HepG2 (cell line): ENCODE results near the gene CAMK1D. TPM values are rescaled to one million over a fixed set of nuclear protein-coding genes. Genes with fewer than 3 reads are reported as not detected.

Source experiments
- ATAC-seq: fragments of 200-7000 bp; cut with Tn5 transposase; 3 replicates; pipeline ENCODE4 v1.9.1; 2020; ENCODE audit warnings: mild to moderate bottlenecking, moderate library complexity
- BruUV-seq: library from RNA; stranded (reverse); fragments of 400-500 nt; replicated peaks from 2 replicates; lab custom pipeline; 2021; lab: Mats Ljungman, UMichigan
- CTCF ChIA-PET: fragments of 300-600 bp; formaldehyde crosslinking; extraction: SDS; loops from one replicate; lab custom pipeline; 2021; ENCODE audit warnings: low total read pairs, inconsistent platforms, low intra/inter-chr PET ratio; lab: Yijun Ruan, JAX
- POLR2A ChIA-PET: fragments of 350-600 bp; sonication (Branson Sonifier 250); formaldehyde crosslinking; loops from one replicate; lab custom pipeline; 2020; ENCODE audit warnings: antibody characterized with exemption, inconsistent platforms; lab: Yijun Ruan, JAX
- DNase-seq: peaks from one replicate; pipeline ENCODE4 v3.0.0-alpha.2; 2015; ENCODE audit warnings: low spot score
- FAIRE-seq: peaks from 3 replicates; lab custom pipeline; 2011; peaks lifted over from hg19 to GRCh38; lab: Jason Lieb, UNC
- H2AFZ ChIP-seq: one replicate; pipeline ENCODE4 v1.6.1; 2011; ENCODE audit warnings: low read length, inconsistent platforms
- H3K27ac ChIP-seq: fragments of 300-600 bp; 3 replicates; pipeline ENCODE4 v1.8.0; 2011; ENCODE audit warnings: mixed run types, mild to moderate bottlenecking, mixed read lengths, low read length, inconsistent platforms; ENCODE audit not compliant: insufficient read depth; ENCODE audit errors: extremely low read length
- H3K27me3 ChIP-seq, 2 experiments: fragments of 200-600 bp in 1 of 2; 2 replicates in 1 of 2; 3 replicates in 1 of 2; pipeline versions ENCODE4 v1.6.0 to v1.8.0; 2011; ENCODE audit warnings: low read length in 2 of 2, mild to moderate bottlenecking in 2 of 2, moderate library complexity in 2 of 2, inconsistent platforms in 1 of 2; ENCODE audit not compliant: insufficient read depth in 2 of 2, control insufficient read depth in 1 of 2
- H3K36me3 ChIP-seq, 2 experiments: fragments of 200-600 bp in 1 of 2; replicated peaks in 1 of 2; 2 replicates in 1 of 2; 3 replicates in 1 of 2; pipeline versions ENCODE4 v1.5.1 to v1.8.0; 2011; ENCODE audit warnings: low read length in 2 of 2, inconsistent platforms in 1 of 2; ENCODE audit not compliant: insufficient read depth in 2 of 2, control insufficient read depth in 1 of 2
- H3K4me1 ChIP-seq: 2 replicates; pipeline ENCODE4 v1.5.1; 2012; ENCODE audit warnings: low read length, inconsistent platforms; ENCODE audit not compliant: insufficient read depth
- H3K4me2 ChIP-seq: 2 replicates; pipeline ENCODE4 v1.6.0; 2011; ENCODE audit warnings: low read depth, low read length, inconsistent platforms
- H3K4me3 ChIP-seq, 3 experiments: fragments of 200-600 bp in 1 of 3; sonication (generic), shearing (Covaris generic) in 1 of 3; replicated peaks in 1 of 3; 2 replicates each; pipeline ENCODE4 v1.5.1; 2011 to 2016; ENCODE audit warnings: low read length in 3 of 3, inconsistent platforms in 2 of 3, low read depth in 2 of 3, mild to moderate bottlenecking in 2 of 3, control low read depth in 1 of 3, mixed read lengths in 1 of 3; ENCODE audit not compliant: insufficient read depth in 1 of 3
- H3K79me2 ChIP-seq: one replicate; pipeline ENCODE4 v1.6.1; 2011; ENCODE audit warnings: low read length, inconsistent platforms; ENCODE audit not compliant: insufficient read depth
- H3K9ac ChIP-seq: 2 replicates; pipeline ENCODE4 v1.6.0; 2011; ENCODE audit warnings: mild to moderate bottlenecking, low read depth, low read length, inconsistent platforms; ENCODE audit not compliant: insufficient read depth
- H3K9me3 ChIP-seq: 2 replicates; pipeline ENCODE4 v1.5.1; 2012; ENCODE audit warnings: mild to moderate bottlenecking, low read length
- H4K20me1 ChIP-seq: 2 replicates; pipeline ENCODE4 v1.6.0; 2011; ENCODE audit warnings: inconsistent platforms, mild to moderate bottlenecking, low read length, moderate library complexity; ENCODE audit not compliant: insufficient read depth
- ATF7 ChIP-seq, 2 experiments: fragments of 450-650 bp in 1 of 2; sonication (generic) in 1 of 2; formaldehyde crosslinking in 1 of 2; IDR thresholded peaks; 2 replicates each; pipeline versions ENCODE4 v1.4.0 to v1.6.1; 2016 to 2020; ENCODE audit warnings: antibody characterized with exemption in 1 of 2, mild to moderate bottlenecking in 1 of 2, missing genetic modification reagents in 1 of 2
- CREB1 ChIP-seq, 2 experiments: fragments of 450-650 bp in 1 of 2; IDR thresholded peaks; 2 replicates each; pipeline ENCODE4 v1.6.1; 2016 to 2017; ENCODE audit warnings: control low read depth in 1 of 2, mild to moderate bottlenecking in 1 of 2, missing compliant biosample characterization in 1 of 2, missing genetic modification characterization in 1 of 2
- EHMT2 ChIP-seq: fragments of 200-600 bp; sonication (generic); IDR thresholded peaks from 2 replicates; pipeline ENCODE4 v1.7.0; 2017; ENCODE audit warnings: antibody characterized with exemption, low read depth, low read length, borderline replicate concordance
- MED8 ChIP-seq: sonication (generic); formaldehyde crosslinking; IDR thresholded peaks from 2 replicates; pipeline ENCODE4 v1.8.1; 2023; ENCODE audit warnings: mild to moderate bottlenecking, missing genetic modification reagents; ENCODE audit not compliant: insufficient replicate concordance
- PRDM15 ChIP-seq: sonication (generic); formaldehyde crosslinking; IDR thresholded peaks from 2 replicates; pipeline ENCODE4 v1.4.0; 2020; ENCODE audit warnings: missing genetic modification reagents
- PRDM4 ChIP-seq: sonication (generic); formaldehyde crosslinking; IDR thresholded peaks from 2 replicates; pipeline ENCODE4 v1.9.0; 2021; ENCODE audit warnings: missing genetic modification reagents, borderline replicate concordance
- USF2 ChIP-seq, 2 experiments: sonication (generic) in 1 of 2; formaldehyde crosslinking in 1 of 2; IDR thresholded peaks; 2 replicates each; pipeline versions ENCODE4 v1.5.1 to v1.6.1; 2011 to 2020; ENCODE audit warnings: borderline replicate concordance in 1 of 2, low read depth in 1 of 2, low read length in 1 of 2, mild to moderate bottlenecking in 1 of 2, missing genetic modification reagents in 1 of 2, moderate library complexity in 1 of 2
- YEATS4 ChIP-seq: sonication (generic); formaldehyde crosslinking; IDR thresholded peaks from 2 replicates; pipeline ENCODE4 v1.4.0; 2020; ENCODE audit warnings: missing genetic modification reagents, borderline replicate concordance
- ZFP37 ChIP-seq: sonication (generic); formaldehyde crosslinking; IDR thresholded peaks from 2 replicates; pipeline ENCODE4 v1.4.0; 2020; ENCODE audit warnings: missing genetic modification reagents, borderline replicate concordance
- ZNF512 ChIP-seq: sonication (generic); formaldehyde crosslinking; IDR thresholded peaks from 2 replicates; pipeline ENCODE4 v1.4.0; 2020; ENCODE audit warnings: mild to moderate bottlenecking, missing genetic modification reagents
- WGBS: methylation state at CpG from one replicate; pipeline ENCODE4 v1.1.6; 2017; ENCODE audit warnings: low lambda C conversion rate; 5-methylcytosine and 5-hydroxymethylcytosine counted together
- in situ Hi-C: cut with HindIII; loops from 2 replicates; pipeline ENCODE4 v1.10.0; 2017; ENCODE audit warnings: low pct_unique_long_range_greater_than_20kb; ENCODE audit not compliant: extremely low pct_ligation_motif_present
- intact Hi-C: fragments of 100-400 bp; cut with micrococcal nuclease; formaldehyde crosslinking; loops from one replicate; pipeline ENCODE4 v1.10.0; 2022; ENCODE audit not compliant: unreplicated experiment
- polyA plus RNA-seq, 8 experiments: library from polyadenylated mRNA; depleted of rRNA in 3 of 8; stranded (reverse) in 7 of 8; unstranded in 1 of 8; fragments of >200 nt; fragmentation: Illumina TruSeq in 4 of 8; extraction: Trizol in 4 of 8; gene quantifications; 2 replicates each; pipeline versions ENCODE4 v1.2.1 to v1.2.3, GENCODE V29; 2011 to 2016; ENCODE audit warnings: low read depth in 4 of 8, missing spikeins in 1 of 8, mixed read lengths in 1 of 8; ENCODE audit not compliant: insufficient read depth in 1 of 8
- total RNA-seq, 5 experiments: library from RNA; depleted of rRNA; stranded (reverse); fragments of >200 nt; fragmentation: Illumina TruSeq; extraction: Trizol; gene quantifications; 2 replicates each; pipeline ENCODE4 v1.2.3, GENCODE V29; 2016; ENCODE audit warnings: low read depth in 1 of 5

Gene CAMK1D
- total and polyA plus RNA-seq, 2 of the 13 experiments (the other 11 are each of a cell fraction or from before 2014, with no cell fraction given) = under 0.01 TPM; not detected in 1

- TF ChIP-seq ZNF512 (no peak), EHMT2 (no peak), USF2 (IDR thresholded peaks at IDR 0.05; ENCODE audit: low read depth, low read length) (no peak), USF2 (CRISPR knock-in tag; IDR thresholded peaks at IDR 0.05; ENCODE audit: borderline replicate concordance) (no peak), MED8 (CRISPR knock-in tag) (no peak), YEATS4 (CRISPR knock-in tag) (no peak)
Observed at GRCh38 chr10:12380999-12381398, 31.7 kb downstream of the CAMK1D start (continued).

- FAIRE-seq = no peak
- Histone ChIP-seq H3K27ac (no peak overlapping the region), H3K4me3 (no peak overlapping the region), H3K4me2 (no peak overlapping the region), H3K9ac (no peak overlapping the region)
- POLR2A ChIA-PET = no interaction called here
- no TSS peak for BruUV-seq
- TF ChIP-seq CREB1 (IDR thresholded peaks at IDR 0.05) (peak; percentile 69), CREB1 (CRISPR knock-in tag; IDR thresholded peaks at IDR 0.05) (no peak), ATF7 (IDR thresholded peaks at IDR 0.05) (0 out of 2 replicates have a peak, but pooled peaks have one; percentile 47), ATF7 (CRISPR knock-in tag; IDR thresholded peaks at IDR 0.05) (no peak), PRDM15 (CRISPR knock-in tag) (no peak), ZFP37 (CRISPR knock-in tag) (no peak), PRDM4 (CRISPR knock-in tag) (no peak)
- TF ChIP-seq, all 625 proteins: peak for 2
- 38% methylated on average over 11 of the region's 12 CpGs for WGBS
- no peak for ATAC-seq
- Histone ChIP-seq H3K27me3 (peaks cover 0 to 3% of the 10 kb centered on the region in 2 experiments; a peak in 2 of 5 replicates), H3K79me2 (no peaks in the 10 kb centered on the region), H4K20me1 (no peaks in the 10 kb centered on the region), H3K4me1 (no peaks in the 10 kb centered on the region), H3K9me3 (no peaks in the 10 kb centered on the region), H3K36me3 (no peaks in the 10 kb centered on the region), H2AFZ (no peak overlapping the region)
- DNase-seq = no peak
- in situ Hi-C loops = no loop called here
- intact Hi-C loops = no loop called here
- CTCF ChIA-PET = no interaction called here
Observed at GRCh38 chr10:12381536-12382156, 32.3 kb downstream of the CAMK1D start.
